Measurements from ENCODE around the gene SLC13A4. TPM values are rescaled to one million over a fixed set of nuclear protein-coding genes. Genes with fewer than 3 reads are reported as not detected.

SLC13A4 gene
- total RNA-seq, 1 donor from 2014 or later, result not detected

DNA sequence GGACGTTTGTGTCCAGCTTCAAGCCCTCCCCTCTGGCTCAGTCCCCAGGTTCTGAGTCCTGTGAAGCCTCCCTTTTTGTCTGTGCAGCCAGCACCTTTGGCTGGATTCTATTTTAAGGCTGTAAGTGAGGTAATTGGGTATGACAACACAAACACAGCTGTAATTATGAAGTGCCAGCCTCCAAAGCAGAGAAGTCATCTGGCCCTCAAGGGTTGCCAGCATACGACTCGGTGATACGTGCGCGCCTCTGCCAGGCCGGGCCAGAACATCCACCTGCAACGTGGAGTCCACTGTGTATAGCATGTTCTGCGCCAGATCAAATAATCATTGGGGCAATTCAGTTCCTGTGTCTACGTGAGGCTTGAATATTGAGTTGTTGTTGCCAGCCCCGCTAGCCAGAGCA lies 27.4 kb upstream of the SLC13A4 start:
- H3K36me3 ChIP-seq, result no peaks in the 10 kb centered on the region
- H3K9me3 ChIP-seq, result no peaks in the 10 kb centered on the region
- no peaks in the 10 kb centered on the region for H3K27me3 ChIP-seq
- intact Hi-C loops (cut with DNase I), result no loop called here
- H3K4me3 ChIP-seq, result no peak overlapping the region
- no peak overlapping the region for H3K27ac ChIP-seq
- no peak for TF ChIP-seq POLR2AphosphoS5 (IDR thresholded peaks at IDR 0.05; ENCODE audit: insufficient read depth in 1 of 2, low read depth in 1 of 2)
- no peak for TF ChIP-seq POLR2A (IDR thresholded peaks at IDR 0.05)
- TF ChIP-seq, protein P1, sequence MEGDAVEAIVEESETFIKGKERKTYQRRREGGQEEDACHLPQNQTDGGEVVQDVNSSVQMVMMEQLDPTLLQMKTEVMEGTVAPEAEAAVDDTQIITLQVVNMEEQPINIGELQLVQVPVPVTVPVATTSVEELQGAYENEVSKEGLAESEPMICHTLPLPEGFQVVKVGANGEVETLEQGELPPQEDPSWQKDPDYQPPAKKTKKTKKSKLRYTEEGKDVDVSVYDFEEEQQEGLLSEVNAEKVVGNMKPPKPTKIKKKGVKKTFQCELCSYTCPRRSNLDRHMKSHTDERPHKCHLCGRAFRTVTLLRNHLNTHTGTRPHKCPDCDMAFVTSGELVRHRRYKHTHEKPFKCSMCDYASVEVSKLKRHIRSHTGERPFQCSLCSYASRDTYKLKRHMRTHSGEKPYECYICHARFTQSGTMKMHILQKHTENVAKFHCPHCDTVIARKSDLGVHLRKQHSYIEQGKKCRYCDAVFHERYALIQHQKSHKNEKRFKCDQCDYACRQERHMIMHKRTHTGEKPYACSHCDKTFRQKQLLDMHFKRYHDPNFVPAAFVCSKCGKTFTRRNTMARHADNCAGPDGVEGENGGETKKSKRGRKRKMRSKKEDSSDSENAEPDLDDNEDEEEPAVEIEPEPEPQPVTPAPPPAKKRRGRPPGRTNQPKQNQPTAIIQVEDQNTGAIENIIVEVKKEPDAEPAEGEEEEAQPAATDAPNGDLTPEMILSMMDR (IDR thresholded peaks at IDR 0.05), result no peak
- peaks cover 16% of the 10 kb centered on the region for H3K4me1 ChIP-seq
- peak in 1 of 2 donors; percentile 60 for DNase-seq (ENCODE audit: extremely low spot score in 2 of 2)

DNA sequence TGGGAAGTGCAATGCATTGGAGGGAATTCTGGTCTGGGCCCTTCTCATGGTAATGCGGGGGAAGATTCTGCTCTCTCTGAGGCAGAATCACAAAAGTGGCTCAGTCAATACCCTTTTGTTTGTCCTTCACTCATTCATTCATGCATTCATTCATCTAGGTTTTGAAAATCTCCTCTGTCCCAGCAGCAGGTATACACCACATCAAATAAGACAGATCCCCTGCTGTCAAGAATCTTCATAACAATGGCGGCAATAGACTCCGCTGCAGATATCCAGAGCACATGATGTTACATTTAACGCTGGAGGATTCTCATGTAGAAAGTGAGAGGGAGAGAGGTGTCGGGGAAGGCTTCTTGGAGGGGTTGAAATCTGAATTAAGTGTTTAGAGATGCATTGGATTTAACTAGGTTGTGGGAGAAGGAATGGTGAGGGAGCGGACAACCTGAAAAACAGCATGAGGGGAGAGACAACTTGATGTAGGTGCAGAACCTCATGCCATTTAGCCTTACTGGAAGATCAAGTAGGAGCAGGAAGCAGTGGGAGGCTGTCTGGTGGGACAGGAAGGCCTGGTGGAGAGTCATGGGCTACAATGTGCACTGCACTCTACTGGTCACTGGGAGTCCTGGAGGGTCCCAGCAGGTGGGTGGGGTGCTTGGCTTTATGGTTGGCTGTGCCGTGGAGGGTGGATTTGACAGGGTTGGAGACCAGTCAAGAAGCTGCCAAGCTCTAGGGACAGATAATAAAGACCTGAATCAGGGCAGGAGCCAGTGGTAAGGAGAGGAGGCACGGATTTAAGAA lies 25.8 kb upstream of the SLC13A4 start:
- no peaks in the 10 kb centered on the region for H3K9me3 ChIP-seq
- H3K4me1 ChIP-seq, result peaks cover 18% of the 10 kb centered on the region
- no peak overlapping the region for H3K4me3 ChIP-seq
- H3K27me3 ChIP-seq, result no peaks in the 10 kb centered on the region
- DNase-seq (ENCODE audit: extremely low spot score in 2 of 2), result no peak
- TF ChIP-seq POLR2AphosphoS5 (IDR thresholded peaks at IDR 0.05; ENCODE audit: insufficient read depth in 1 of 2, low read depth in 1 of 2), result no peak
- intact Hi-C loops (cut with DNase I), result no loop called here
- no peak overlapping the region for H3K27ac ChIP-seq
- no peaks in the 10 kb centered on the region for H3K36me3 ChIP-seq

DNA sequence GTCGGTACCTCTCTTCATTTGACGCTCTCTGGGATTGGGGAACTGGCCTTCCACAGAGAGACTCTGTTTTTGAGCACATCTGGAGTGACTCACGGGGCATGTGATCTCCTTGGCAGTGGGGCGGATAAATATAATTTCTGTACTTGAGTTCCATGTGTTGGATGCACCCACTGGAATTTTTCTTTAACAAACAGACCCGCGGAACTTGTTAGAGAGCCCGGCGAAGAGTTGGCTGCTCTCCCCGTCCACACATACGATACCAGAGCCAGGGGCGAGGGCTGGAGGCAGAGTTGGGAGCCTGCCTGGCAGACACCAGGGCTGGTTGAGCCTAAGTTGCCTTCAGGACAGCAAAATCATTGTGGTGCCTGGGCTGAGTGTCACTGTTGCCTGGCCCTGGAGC lies 20.8 kb upstream of the SLC13A4 start, which contains the start of gene FAM180A:
TSS of gene FAM180A (minus strand) at position 44 of the 400 bp plus-strand sequence. CDS start 233 bp downstream, outside the sequence.
- Histone ChIP-seq H3K4me3 (peak within 1 kb of the TSS; percentile 10 to 22), H3K36me3 (no peaks in the 10 kb centered on the region), H3K27me3 (no peaks in the 10 kb centered on the region), H3K27ac (peak within 1 kb of the TSS; percentile 66), H3K9me3 (no peaks in the 10 kb centered on the region), H3K4me1 (peaks cover 26% of the 10 kb centered on the region)
- TF ChIP-seq POLR2A (IDR thresholded peaks at IDR 0.05) (no peak), POLR2AphosphoS5 (IDR thresholded peaks at IDR 0.05; ENCODE audit: insufficient read depth in 1 of 2, low read depth in 1 of 2) (peak; percentile 32 to 65)
- DNase-seq (ENCODE audit: extremely low spot score in 2 of 2), result no peak
- intact Hi-C loops (cut with DNase I), result no loop called here

DNA sequence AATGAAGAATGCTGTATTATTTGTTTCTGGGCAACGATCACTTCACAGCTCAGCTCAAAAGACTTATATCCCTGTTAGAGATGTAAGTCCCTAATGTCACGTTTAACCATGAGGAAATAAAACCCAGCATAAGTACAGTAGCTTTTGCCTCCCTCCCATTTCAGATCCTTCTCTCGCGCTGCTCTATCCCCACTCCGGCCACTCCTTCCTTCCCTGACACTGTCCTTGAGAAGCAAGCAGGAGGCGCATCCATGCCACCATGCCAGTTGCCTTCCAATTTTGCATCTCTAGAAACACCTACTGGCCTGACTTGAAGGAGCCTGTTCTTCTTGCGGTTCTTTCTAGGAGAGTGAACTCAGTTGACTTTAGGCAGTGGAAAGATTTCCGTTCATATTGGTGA lies 19.4 kb upstream of the SLC13A4 start:
- TF ChIP-seq POLR2AphosphoS5 (IDR thresholded peaks at IDR 0.05; ENCODE audit: insufficient read depth in 1 of 2, low read depth in 1 of 2) (no peak), POLR2A (IDR thresholded peaks at IDR 0.05) (no peak)
- TF ChIP-seq, protein P1 (IDR thresholded peaks at IDR 0.05), result no peak
- Histone ChIP-seq H3K9me3 (no peaks in the 10 kb centered on the region), H3K4me3 (peak overlapping the region in 1 of 2 donors; percentile 22), H3K4me1 (peaks cover 29% of the 10 kb centered on the region), H3K36me3 (no peaks in the 10 kb centered on the region), H3K27me3 (no peaks in the 10 kb centered on the region), H3K27ac (peak overlapping the region; percentile 66)
- no peak for DNase-seq (ENCODE audit: extremely low spot score in 2 of 2)
- intact Hi-C loops (cut with DNase I), result no loop called here

DNA sequence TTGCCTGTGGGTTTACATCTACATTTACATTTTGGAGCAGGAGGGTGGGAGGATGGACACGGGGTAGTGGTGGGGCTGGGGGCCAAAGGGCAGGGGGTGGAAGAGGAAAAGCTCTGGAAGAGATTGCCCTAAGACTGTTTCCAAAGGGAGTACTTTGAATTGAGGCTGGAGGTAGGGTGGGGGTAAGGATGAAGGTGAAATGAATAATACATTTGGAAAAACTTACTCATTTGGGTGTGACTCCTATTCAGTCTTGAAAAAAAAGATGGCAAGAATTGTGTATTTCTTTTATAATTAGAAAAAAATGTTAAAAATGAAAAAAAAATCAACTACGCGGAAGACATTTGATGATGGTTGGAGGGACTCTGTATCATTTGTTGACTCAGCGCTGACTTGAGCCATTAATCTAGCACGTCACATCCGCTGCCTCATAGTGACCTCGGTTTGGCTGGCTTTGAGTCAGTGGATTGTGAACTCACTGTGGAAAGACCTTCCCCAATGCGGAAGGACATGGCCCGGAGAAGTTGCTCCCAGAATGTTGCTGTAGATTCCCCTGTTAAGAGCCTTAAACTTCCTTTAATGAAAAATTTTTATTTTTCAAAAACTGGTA lies 17.8 kb upstream of the SLC13A4 start:
- peak overlapping the region; percentile 57 for H3K27ac ChIP-seq
- DNase-seq (ENCODE audit: extremely low spot score in 2 of 2), result no peak
- H3K9me3 ChIP-seq, result no peaks in the 10 kb centered on the region
- peaks cover 29% of the 10 kb centered on the region for H3K4me1 ChIP-seq
- H3K36me3 ChIP-seq, result no peaks in the 10 kb centered on the region
- intact Hi-C loops (cut with DNase I), result no loop called here
- no peak for TF ChIP-seq POLR2AphosphoS5 (IDR thresholded peaks at IDR 0.05; ENCODE audit: insufficient read depth in 1 of 2, low read depth in 1 of 2)
- no peak overlapping the region for H3K4me3 ChIP-seq
- no peaks in the 10 kb centered on the region for H3K27me3 ChIP-seq

DNA sequence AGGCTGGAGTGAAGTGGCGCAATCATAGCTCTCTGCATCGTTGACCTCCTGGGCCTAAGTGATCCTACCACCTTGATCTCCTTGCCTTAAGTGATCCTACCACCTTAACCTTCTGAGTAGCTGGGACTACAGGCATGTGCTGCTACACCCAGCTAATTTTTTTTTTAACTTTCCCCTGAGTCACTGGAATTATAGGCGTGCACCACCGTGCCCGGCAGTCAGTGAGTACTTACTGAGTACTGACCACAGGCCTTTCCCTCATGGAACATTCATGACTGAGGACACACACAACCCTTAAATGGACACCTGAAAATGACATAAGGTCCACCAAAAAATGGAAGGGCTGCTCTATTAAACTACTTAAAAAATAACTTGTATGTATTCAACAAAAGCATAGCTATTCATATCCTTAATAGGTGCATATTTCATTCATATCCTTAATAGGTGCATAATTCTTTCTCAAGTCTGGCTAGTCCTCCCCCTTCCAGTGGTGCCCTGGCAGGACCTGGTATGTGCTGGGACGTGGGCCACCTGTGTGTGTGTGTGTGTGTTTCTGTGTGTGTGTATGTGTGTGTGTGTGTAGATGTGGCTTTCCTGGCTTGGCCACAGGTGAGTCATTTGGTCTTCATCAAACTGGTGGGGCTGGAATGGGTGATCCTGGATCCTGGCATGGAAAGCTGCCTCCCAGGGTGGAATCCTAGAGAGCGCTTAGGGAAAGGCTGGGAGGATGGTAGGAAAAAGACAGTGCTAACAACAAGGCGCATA lies 17.1 kb upstream of the SLC13A4 start:
- Histone ChIP-seq H3K27ac (peak overlapping the region; percentile 57), H3K9me3 (no peaks in the 10 kb centered on the region), H3K4me3 (no peak overlapping the region), H3K4me1 (peaks cover 29% of the 10 kb centered on the region), H3K36me3 (no peaks in the 10 kb centered on the region), H3K27me3 (no peaks in the 10 kb centered on the region)
- TF ChIP-seq POLR2A (IDR thresholded peaks at IDR 0.05), result no peak
- TF ChIP-seq, protein P1 (IDR thresholded peaks at IDR 0.05), result no peak
- TF ChIP-seq POLR2AphosphoS5 (IDR thresholded peaks at IDR 0.05; ENCODE audit: insufficient read depth in 1 of 2, low read depth in 1 of 2), result no peak
- intact Hi-C loops (cut with DNase I), result no loop called here
- no peak for DNase-seq (ENCODE audit: extremely low spot score in 2 of 2)
